ENCODE results near the gene UGT1A8.

DNA sequence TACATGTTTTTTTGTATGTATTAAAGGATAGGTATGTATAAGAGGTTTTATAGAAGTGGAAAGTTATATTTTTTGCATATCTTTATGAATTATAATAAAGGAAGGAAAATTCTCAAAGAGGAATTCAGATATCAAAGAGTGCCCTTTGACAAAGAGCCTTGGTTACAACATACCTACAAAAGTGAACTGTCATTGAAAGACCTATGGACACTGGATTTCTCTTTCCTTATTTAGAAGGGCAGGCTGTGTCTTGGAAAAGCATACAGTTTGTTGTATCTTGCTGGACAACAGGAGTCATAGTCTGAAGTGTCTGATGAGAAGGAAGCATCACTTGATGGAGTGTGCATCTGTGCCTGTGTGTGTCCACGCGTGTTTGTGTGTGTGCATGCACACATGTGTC, 34.0 kb downstream of the UGT1A8 start:
- TF ChIP-seq, protein P1, sequence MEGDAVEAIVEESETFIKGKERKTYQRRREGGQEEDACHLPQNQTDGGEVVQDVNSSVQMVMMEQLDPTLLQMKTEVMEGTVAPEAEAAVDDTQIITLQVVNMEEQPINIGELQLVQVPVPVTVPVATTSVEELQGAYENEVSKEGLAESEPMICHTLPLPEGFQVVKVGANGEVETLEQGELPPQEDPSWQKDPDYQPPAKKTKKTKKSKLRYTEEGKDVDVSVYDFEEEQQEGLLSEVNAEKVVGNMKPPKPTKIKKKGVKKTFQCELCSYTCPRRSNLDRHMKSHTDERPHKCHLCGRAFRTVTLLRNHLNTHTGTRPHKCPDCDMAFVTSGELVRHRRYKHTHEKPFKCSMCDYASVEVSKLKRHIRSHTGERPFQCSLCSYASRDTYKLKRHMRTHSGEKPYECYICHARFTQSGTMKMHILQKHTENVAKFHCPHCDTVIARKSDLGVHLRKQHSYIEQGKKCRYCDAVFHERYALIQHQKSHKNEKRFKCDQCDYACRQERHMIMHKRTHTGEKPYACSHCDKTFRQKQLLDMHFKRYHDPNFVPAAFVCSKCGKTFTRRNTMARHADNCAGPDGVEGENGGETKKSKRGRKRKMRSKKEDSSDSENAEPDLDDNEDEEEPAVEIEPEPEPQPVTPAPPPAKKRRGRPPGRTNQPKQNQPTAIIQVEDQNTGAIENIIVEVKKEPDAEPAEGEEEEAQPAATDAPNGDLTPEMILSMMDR (IDR thresholded peaks at IDR 0.05), result no peak
- TF ChIP-seq POLR2A (IDR thresholded peaks at IDR 0.05; ENCODE audit: low read depth), result no peak
- no peak for TF ChIP-seq EP300 (IDR thresholded peaks at IDR 0.05)
- TF ChIP-seq POLR2AphosphoS5 (IDR thresholded peaks at IDR 0.05), result no peak

Measured in esophagus muscularis mucosa (tissue), 4 donors.